ENCODE measurements around the gene NCOA3. TPM values are rescaled to one million over a fixed set of nuclear protein-coding genes. Genes with fewer than 3 reads are reported as not detected.
A peak's percentile ranks its signal among the peaks of the same experiment; 100 is the strongest.

The NCOA3 gene
- total and polyA plus RNA-seq, 10 of the 15 experiments (the other 5 are each of a cell fraction or from before 2014, with no cell fraction given), result 16.9 to 96.2 (median 73.6) TPM

- SMC1A ChIA-PET (ENCODE audit: uncharacterized antibody, unreplicated experiment), result interaction anchor here (1.2 to 4.5 kb wide), 10 partner anchors 9 to 346 kb away, joined by 3 to 42 read pairs (median 9); partner anchors contain the start of gene NCOA3
- intact Hi-C loops (cut with micrococcal nuclease; ENCODE audit: unreplicated experiment) (no loop called here), in situ Hi-C loops (cut with MboI) (no loop called here)
- Histone ChIP-seq H3K4me1 (ENCODE audit: control insufficient read depth, insufficient read depth, low read length) (peaks cover 10% of the 10 kb centered on the region), H3K4me3 (no peak overlapping the region), H4K20me1 (ENCODE audit: control insufficient read depth, insufficient read depth) (no peaks in the 10 kb centered on the region), H3K9ac (ENCODE audit: control insufficient read depth, insufficient read depth, low read length) (no peak overlapping the region), H3K27me3 (replicated peaks in 1 of 2; ENCODE audit: control insufficient read depth in 2 of 2, insufficient read depth in 2 of 2, low read length in 1 of 2) (no peaks in the 10 kb centered on the region), H3K27ac (ENCODE audit: control insufficient read depth, insufficient read depth) (no peak overlapping the region), H3K9me3 (replicated peaks; ENCODE audit: control insufficient read depth, insufficient read depth, low read length) (no peaks in the 10 kb centered on the region; the same call in 2 of the 3 replicates), H3K79me2 (ENCODE audit: control insufficient read depth, insufficient read depth, low read length) (peaks cover 58% of the 10 kb centered on the region), H3K4me2 (ENCODE audit: control insufficient read depth, insufficient read depth) (no peak overlapping the region), H2AFZ (ENCODE audit: control insufficient read depth, low read depth, low read length) (no peak overlapping the region), H3K36me3 (ENCODE audit: control insufficient read depth in 2 of 2, insufficient read depth in 2 of 2, low read length in 1 of 2) (peaks cover under 1 to 13% of the 10 kb centered on the region in 2 experiments; a peak in 3 of 4 replicates)
- RAD21 ChIA-PET (ENCODE audit: unreplicated experiment), result interaction anchor here (1.3 to 3.9 kb wide), 2 partner anchors 132 to 235 kb away, joined by 5 to 56 read pairs; no protein-coding TSS in a partner anchor
- ATAC-seq, result no peak
- POLR2A ChIA-PET, result interaction anchor here (0.6 kb wide), 1 partner anchor 63 kb away, joined by 5 read pairs; no protein-coding TSS in a partner anchor
- DNase-seq (ENCODE audit: low read depth, low spot score), result no peak
- TF ChIP-seq ZNF274 (IDR thresholded peaks at IDR 0.05; ENCODE audit: insufficient read depth, insufficient read length) (no peak), BCL11A (IDR thresholded peaks at IDR 0.05; ENCODE audit: low read depth, low read length) (no peak), RFX5 (IDR thresholded peaks at IDR 0.05; ENCODE audit: low read depth, low read length) (no peak), ZBTB40 (IDR thresholded peaks at IDR 0.05; ENCODE audit: borderline replicate concordance) (no peak), NRF1 (conservative IDR thresholded peaks at IDR 0.05; ENCODE audit: low read depth, low read length) (no peak), POLR2AphosphoS2 (IDR thresholded peaks at IDR 0.05; ENCODE audit: low read depth, low read length) (no peak), CREB1 (IDR thresholded peaks at IDR 0.05; ENCODE audit: low read depth) (no peak), ETV6 (conservative IDR thresholded peaks at IDR 0.05 in 1 of 2, IDR thresholded peaks at IDR 0.05 in 1 of 2; ENCODE audit: borderline replicate concordance in 1 of 2, low read depth in 1 of 2) (peak in 1 of 2 experiments; percentile 77; a peak in 1 of 4 replicates), E4F1 (IDR thresholded peaks at IDR 0.05; ENCODE audit: borderline replicate concordance, partially characterized antibody) (no peak), SRF (IDR thresholded peaks at IDR 0.05; ENCODE audit: low read depth in 2 of 2, low read length in 2 of 2) (no peak), SP1 (IDR thresholded peaks at IDR 0.05; ENCODE audit: low read depth, low read length) (no peak), NFXL1 (IDR thresholded peaks at IDR 0.05; ENCODE audit: borderline replicate concordance) (peak; percentile 75; the same call in 1 of the 2 replicates), POU2F2 (IDR thresholded peaks at IDR 0.05; ENCODE audit: borderline replicate concordance, low read depth, low read length) (no peak), CTCF (IDR thresholded peaks at IDR 0.05 in 2 of 3, conservative IDR thresholded peaks at IDR 0.05 in 1 of 3; ENCODE audit: control insufficient read depth in 2 of 3, extremely low read depth in 1 of 3, insufficient read depth in 1 of 3, low read depth in 3 of 3, low read length in 3 of 3) (no peak)
- FAIRE-seq, result no peak
- BruUV-seq (replicated peaks), result no TSS peak
- WGBS (ENCODE audit: insufficient coverage, insufficient replicate concordance, low lambda C conversion rate, missing lambda C conversion rate), result 69% methylated on average over 6 of the region's 6 CpGs
- CTCF ChIA-PET, result interaction anchor here (0.9 to 4.8 kb wide), 3 partner anchors 8 to 355 kb away, joined by 3 to 64 read pairs (median 7); no protein-coding TSS in a partner anchor
Measured at GRCh38 chr20:47618479-47618878, 116.8 kb downstream of the NCOA3 start.

Data from GM12878 (cell line).